GM19328 (cell line): ENCODE data around the gene HOXC6.

Experiments used
- ATAC-seq: cut with Tn5 transposase; IDR thresholded peaks from one replicate; pipeline ENCODE4 v1.9.1; 2021; ENCODE audit warnings: mild to moderate bottlenecking, moderate library complexity; ENCODE audit not compliant: unreplicated experiment

HOXC6 gene

GRCh38 chr12:54051874-54052437, 23.7 kb downstream of the HOXC6 start:
- ATAC-seq: no peak

DNA sequence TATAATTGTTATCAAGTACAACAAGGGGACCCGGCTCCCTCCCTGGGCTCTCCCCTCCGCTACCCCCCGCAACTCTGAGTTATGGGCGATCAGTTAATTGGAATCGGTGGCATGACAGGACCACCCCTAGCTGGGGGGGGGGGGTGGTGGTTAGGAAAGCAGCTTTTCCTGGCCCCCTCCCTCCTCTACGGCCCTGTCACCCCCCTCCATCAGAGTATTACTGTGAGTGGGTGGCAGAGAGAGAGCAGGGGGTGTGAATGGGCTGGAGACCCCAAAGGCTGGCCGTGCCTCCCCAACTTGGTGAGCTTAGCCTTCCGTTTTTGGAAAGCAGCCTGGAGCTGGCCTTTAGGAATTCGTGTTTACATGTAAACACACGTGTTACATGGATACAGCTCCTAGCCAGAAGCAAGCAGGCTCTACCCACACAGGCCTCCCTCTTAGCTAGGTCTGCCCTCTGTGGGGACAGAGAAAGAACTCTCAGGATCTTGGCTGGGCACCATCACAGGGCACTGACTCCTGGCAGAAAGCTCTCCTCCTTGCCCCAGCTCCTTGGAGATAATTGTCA, 24.3 kb downstream of the HOXC6 start:
- ATAC-seq: no peak

GRCh38 chr12:54053003-54053750, 24.9 kb downstream of the HOXC6 start:
- ATAC-seq: peak; percentile 59

GRCh38 chr12:54053751-54054741, 25.8 kb downstream of the HOXC6 start, which contains the start of gene HOXC4:
TSS of gene HOXC4 (plus strand) at chr12:54053835. CDS start at chr12:54053923, 88 bp downstream.
- peak; percentile 41 for ATAC-seq

GRCh38 chr12:54054742-54055194, 26.5 kb downstream of the HOXC6 start:
- no peak for ATAC-seq

DNA sequence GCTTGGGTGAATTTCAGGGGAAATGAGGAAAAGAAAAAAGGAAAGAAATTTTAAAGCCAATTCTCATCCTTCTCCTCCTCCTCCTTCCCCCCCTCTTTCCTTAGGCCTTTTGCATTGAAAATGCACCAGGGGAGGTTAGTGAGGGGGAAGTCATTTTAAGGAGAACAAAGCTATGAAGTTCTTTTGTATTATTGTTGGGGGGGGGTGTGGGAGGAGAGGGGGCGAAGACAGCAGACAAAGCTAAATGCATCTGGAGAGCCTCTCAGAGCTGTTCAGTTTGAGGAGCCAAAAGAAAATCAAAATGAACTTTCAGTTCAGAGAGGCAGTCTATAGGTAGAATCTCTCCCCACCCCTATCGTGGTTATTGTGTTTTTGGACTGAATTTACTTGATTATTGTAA, 27.3 kb downstream of the HOXC6 start:
- no peak for ATAC-seq

GRCh38 chr12:54056110-54056509, 27.9 kb downstream of the HOXC6 start:
- ATAC-seq: no peak

- no peak for ATAC-seq
Measured at GRCh38 chr12:54058128-54058768, 30.0 kb downstream of the HOXC6 start.

DNA sequence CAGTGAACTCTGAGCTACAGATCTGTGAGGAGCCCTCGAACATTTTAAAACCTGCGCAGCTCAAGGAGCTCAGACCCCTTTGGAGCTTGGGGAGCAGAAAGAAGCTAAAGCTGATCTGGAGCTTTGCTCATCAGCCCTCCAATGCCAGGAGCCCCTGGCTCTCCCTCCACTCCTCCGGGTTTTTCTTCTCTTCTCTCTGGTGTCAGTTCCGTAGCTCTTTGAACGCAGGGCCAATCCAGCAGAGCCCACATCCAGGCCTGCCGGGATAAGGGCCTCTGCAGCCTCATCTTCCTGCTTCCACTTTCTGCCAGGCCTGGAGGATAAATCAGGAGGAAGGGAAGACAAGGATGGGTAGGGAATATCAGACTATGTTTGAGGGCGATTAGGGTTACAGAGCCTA, 31.4 kb downstream of the HOXC6 start:
- no peak for ATAC-seq

GRCh38 chr12:54060174-54060974, 32.1 kb downstream of the HOXC6 start:
- ATAC-seq: no peak

- ATAC-seq: no peak
Measured at GRCh38 chr12:54060975-54061778, 32.9 kb downstream of the HOXC6 start.

DNA sequence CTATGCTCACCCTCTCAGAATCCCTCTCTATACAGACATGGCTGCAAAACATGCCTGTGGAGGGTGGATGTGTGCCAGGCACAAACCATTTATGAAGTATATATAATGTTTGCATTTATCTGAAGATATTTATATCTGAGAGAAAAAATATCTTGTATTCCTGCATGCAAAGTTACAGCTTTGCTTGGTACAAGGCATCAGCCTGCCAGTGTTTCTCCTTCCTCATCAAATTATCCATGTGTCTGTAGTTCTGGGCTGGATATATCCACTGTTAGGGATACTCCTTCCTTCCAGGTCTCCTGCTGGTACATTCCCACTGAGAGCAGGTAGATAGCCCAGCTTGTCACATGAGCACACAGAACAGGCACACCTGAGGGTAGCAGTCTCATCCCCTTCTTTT, 37.4 kb downstream of the HOXC6 start:
- no peak for ATAC-seq

DNA sequence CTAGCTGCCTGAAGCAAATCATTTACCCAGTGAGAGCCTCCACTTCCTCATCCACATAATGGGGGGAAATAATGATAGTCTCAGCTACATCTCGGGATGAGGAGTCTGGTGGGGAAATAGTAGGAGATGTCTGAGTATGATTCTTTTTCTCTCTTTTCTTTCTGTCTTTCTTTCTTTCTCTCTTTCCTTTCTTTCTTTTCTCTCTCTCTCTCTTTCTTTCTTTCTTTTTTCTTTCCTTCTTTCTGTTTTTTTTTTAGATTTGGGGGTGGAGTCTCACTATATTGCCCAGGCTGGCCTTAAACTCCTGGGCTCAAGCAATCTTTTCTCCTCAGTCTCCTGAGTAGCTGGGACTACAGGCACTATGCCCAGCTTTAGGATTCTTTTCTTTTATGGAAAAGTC, 38.2 kb downstream of the HOXC6 start:
- ATAC-seq: no peak

DNA sequence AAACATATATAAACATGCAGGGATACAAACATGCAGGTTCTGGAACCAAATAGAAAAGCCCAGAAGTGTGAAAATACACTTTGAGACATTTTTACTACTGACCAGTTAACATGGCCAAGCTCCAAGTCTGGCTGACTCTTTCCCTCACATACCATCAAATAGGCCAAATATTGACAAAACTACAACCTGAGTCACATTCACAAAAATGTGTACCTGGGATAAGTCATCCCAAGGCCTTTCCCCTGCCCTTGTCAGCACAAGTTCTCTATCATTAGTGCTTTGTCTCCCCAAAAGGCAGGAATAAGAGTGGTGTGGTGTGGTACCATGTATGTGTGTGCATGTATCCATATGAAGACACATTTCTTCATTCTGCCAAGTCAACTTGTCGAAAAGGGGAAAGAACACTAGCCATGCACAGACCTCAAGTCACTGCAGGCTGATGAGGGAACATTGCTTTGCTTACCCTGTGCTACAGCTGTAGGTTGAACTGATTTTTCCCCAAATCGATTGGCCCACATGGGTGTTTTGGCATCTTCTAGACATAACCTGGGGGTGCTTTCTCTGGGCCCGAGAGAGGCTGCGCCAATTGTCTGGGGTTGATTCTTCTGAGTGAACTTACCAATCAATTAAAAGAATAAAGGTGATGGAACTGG, 40.3 kb downstream of the HOXC6 start:
- no peak for ATAC-seq

DNA sequence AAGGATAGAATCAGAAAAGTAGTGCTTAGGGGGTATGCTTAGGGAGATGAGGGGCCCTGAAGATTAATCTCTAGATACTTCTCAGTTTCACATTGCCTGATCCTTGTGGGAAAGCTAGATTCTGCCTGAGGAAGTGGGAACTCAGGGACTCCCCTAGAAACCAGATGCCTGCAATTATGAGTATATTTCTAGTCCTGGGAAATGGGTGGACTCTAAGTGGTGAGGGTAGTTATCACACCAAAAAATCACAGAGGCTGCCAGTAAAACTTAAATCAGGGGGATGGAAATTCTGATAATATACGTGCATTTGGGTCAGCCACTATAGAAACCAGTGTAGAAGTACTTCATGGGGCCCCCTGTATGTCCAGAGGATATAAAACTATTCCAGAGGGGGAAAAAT, 43.7 kb downstream of the HOXC6 start:
- no peak for ATAC-seq

DNA sequence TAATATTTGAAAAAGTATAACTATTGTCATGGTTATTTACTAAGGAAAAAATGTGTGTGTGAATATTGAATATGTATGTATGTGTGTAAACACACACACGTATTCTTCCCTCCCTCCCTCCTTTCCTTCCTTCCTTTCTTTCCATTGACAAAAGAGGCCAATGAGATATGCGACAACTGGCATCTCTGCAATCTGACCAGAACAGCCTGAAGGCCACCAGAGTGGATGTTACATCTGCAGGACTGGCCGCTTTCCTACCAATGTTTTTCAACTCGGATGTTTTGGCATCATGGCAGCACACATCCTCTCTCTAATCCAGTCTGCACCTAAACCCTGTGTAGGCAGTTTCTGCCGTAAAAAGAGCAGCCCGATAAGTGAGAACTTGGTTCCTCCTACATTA, 46.1 kb downstream of the HOXC6 start:
- ATAC-seq: no peak

DNA sequence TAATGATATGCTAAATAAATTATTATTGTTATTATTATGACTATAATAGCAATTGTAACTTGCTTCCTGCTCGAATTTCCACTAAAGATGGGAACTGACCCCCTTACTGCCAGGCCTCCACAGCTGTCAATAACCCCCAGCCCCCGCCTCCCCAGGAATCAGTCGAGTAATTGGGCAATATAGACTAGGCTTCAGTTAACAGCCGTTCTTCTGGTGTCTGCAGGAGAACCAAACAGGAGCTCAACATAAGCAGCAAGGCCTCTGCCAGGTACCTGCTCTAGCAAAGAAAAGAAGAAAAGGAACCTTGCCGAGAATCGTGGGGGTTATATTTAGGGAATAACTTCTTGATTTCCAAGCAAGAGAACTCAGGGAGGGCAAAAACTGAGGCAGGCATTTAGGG, 47.2 kb downstream of the HOXC6 start:
- ATAC-seq: no peak

GRCh38 chr12:54075974-54076373, 47.7 kb downstream of the HOXC6 start:
- ATAC-seq: no peak
